ENCODE measurements around the gene RAD54L2. TPM values are rescaled to one million over a fixed set of nuclear protein-coding genes. Genes with fewer than 3 reads are reported as not detected.
"Not testable (repeated sequence)": the region's sequence is repeated elsewhere in the genome, so short reads cannot be mapped to it uniquely, and the experiment has no call there.

RAD54L2 gene
- total and polyA plus RNA-seq, 2 of the 8 experiments (the other 6 are each of a cell fraction or from before 2014, with no cell fraction given): 8.2 to 35.2 TPM

- Histone ChIP-seq H3K4me3 (ENCODE audit: extremely low read depth in 1 of 4, insufficient read depth in 2 of 4, low read depth in 3 of 4, low read length in 4 of 4) (peak overlapping the region; percentile 59 to 99 (median 92)), H2BK12ac (ENCODE audit: low read depth, low read length) (0 out of 2 replicates have a peak overlapping the region, but pooled peaks have one; percentile 69), H3K79me2 (ENCODE audit: control insufficient read depth in 1 of 2, insufficient read depth in 2 of 2, low read length in 2 of 2) (peaks cover 4 to 40% of the 10 kb centered on the region in 2 experiments), H3K4me2 (ENCODE audit: insufficient read depth in 1 of 2, low read depth in 2 of 2, low read length in 2 of 2) (peak overlapping the region; percentile 95 to 96), H3K9ac (replicated peaks in 1 of 4; ENCODE audit: extremely low read depth in 1 of 4, low read depth in 3 of 4, low read length in 3 of 4) (peak overlapping the region in 1 of 4 experiments; percentile 69; a peak in 1 of 7 replicates), H4K91ac (replicated peaks; ENCODE audit: insufficient read length, low read length) (peak overlapping the region; percentile 59), H2AFZ (ENCODE audit: low read length) (peak overlapping the region; percentile 100; the same call in 1 of the 2 replicates), H3K23me2 (ENCODE audit: low read depth, low read length) (peaks cover 10% of the 10 kb centered on the region)
- H3K18ac ChIP-seq (ENCODE audit: extremely low read depth, low read length); H2AK5ac ChIP-seq (ENCODE audit: low read depth, low read length); H3K4me1 ChIP-seq (replicated peaks in 1 of 4; ENCODE audit: control insufficient read depth in 3 of 4, insufficient read depth in 4 of 4, low read length in 3 of 4); H4K5ac ChIP-seq (ENCODE audit: insufficient read length, low read depth, low read length); FAIRE-seq; H2BK120ac ChIP-seq (replicated peaks; ENCODE audit: low read depth, low read length); H3K14ac ChIP-seq (ENCODE audit: insufficient read length); H3K79me1 ChIP-seq (ENCODE audit: low read depth, low read length); H3K9me3 ChIP-seq (ENCODE audit: insufficient read depth in 2 of 2, low read depth in 1 of 2, low read length in 1 of 2); H2BK15ac ChIP-seq (ENCODE audit: low read length); H4K20me1 ChIP-seq (replicated peaks in 1 of 2; ENCODE audit: control insufficient read depth in 1 of 2, insufficient read depth in 2 of 2, low read length in 2 of 2); H2BK20ac ChIP-seq (ENCODE audit: low read length); H3K56ac ChIP-seq (replicated peaks; ENCODE audit: insufficient read length, low read depth, low read length); H3K36me3 ChIP-seq (ENCODE audit: control insufficient read depth in 2 of 4, insufficient read depth in 4 of 4, low read length in 3 of 4); H3K23ac ChIP-seq (ENCODE audit: insufficient read length); H3K27me3 ChIP-seq (replicated peaks in 1 of 4; ENCODE audit: control insufficient read depth in 3 of 4, extremely low read depth in 1 of 4, insufficient read depth in 3 of 4, low read length in 3 of 4); H2BK5ac ChIP-seq (ENCODE audit: low read depth, low read length); H3K27ac ChIP-seq (ENCODE audit: low read depth, low read length); DNase-seq (ENCODE audit: low read depth in 1 of 2, low spot score in 2 of 2); H4K8ac ChIP-seq (ENCODE audit: extremely low read depth, insufficient read depth, low read length); H3K4ac ChIP-seq (replicated peaks; ENCODE audit: insufficient read length, low read depth, low read length): not testable (repeated sequence)
- WGBS, 2 experiments (ENCODE audit: extremely low coverage in 1 of 2, insufficient coverage in 1 of 2, insufficient read length in 1 of 2, insufficient replicate concordance in 2 of 2, low coverage in 1 of 2, low lambda C conversion rate in 2 of 2, missing lambda C conversion rate in 1 of 2): 88% methylated on average over 16 of the region's 16 CpGs; no CpG with 5 or more reads in 1 of the 2 experiments
- ChIA-PET POLR2A (ENCODE audit: partially characterized antibody) (interaction anchor here (1.0 to 3.2 kb wide), 13 partner anchors 11 to 235 kb away, joined by 3 to 21 read pairs (median 9); partner anchors contain the start of genes DCAF1 and RBM15B), CTCF (ENCODE audit: partially characterized antibody) (interaction anchor here (0.9 to 2.5 kb wide), 4 partner anchors 36 to 148 kb away, joined by 3 to 12 read pairs (median 3); no protein-coding TSS in a partner anchor)
Measured at GRCh38 chr3:51537631-51538030, 888 bp upstream of the RAD54L2 start.
